CD4-positive, alpha-beta T cell treated with Interleukin-4 for 1 hour (primary cell): ENCODE results near the gene TULP4.
"Not testable (repeated sequence)": the region's sequence is repeated elsewhere in the genome, so short reads cannot be mapped to it uniquely, and the experiment has no call there.

Source experiments
- DNase-seq, 2 donors: peaks; one replicate each; pipeline ENCODE4 v3.0.0-alpha.2; 2020 to 2022

The TULP4 gene

DNA sequence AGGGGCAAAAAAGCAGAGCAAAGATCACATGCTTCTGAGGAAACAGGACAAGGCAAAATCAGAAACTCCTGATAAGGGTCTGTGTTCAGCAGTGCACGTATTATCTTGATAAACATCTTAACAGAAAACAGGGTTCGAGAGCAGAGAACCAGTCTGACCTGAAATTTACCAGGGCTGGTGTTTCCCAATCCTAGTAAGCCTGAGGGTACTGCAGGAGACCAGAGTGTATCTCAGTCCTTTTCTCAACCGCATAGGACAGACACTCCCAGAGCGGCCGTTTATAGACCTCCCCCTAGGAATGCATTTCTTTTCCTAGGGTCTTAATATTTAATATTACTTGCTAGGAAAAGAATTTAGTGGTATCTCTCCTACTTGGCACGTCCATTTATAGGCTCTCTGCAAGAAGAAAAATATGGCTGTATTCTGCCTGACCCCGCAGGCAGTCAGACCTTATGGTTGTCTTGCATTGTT is 15.4 kb upstream of the TULP4 start:
- not testable (repeated sequence) for DNase-seq

DNA sequence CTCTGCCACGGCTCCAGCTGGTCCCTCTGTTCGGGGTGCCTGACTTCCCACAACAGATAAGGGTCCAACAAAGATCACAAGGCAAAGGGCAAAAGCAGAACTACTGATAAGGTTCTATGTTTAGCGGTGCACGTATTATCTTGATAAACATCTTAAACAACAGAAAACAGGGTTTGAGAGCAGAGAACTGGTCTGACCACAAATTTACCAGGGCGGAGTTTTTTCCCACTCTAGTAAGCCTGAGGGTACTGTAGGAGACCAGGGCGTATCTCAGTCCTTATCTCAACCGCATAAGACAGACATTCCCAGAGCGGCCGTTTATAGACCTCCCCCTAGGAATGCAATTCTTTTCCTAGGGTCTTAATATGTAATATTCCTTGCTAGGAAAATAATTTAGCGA is 14.6 kb upstream of the TULP4 start:
- not testable (repeated sequence) for DNase-seq

DNA sequence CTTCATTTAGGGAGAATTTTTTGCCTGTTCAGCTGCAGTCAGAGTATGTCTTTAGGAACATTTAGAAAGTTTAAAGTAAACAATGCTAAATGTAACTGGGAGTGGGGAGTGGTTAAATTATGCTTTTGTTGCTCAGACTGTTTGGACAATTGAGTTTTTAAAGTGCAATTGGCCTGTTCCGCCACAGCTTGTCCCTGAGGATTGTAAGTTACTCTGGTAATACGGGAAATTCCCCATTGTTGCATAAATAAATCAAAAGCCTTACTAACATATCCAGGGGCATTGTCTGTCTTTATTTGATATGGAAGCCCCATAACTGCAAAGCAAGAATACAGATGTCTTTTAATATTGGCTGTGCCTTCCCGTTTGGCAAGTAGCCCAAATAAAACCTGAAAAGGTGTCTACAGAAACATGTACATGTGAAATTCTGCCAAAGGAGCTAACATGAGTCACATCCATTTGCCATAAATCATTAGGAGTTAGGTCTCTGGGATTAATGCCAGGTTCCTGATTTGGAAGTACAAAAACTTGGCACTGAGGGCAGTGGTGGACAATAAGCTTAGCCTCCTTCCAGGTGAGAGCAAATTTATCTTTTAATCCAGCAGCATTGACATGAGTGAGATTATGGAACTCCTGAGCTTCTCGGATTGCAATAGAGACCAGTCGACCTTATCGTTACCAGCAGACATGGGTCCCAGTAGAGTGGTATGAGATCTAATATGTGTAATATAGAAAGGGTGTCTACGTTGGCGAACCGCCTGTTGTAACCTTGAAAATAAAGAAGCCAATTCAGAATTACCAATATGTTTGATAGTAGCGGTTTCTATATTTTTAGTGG is 11.7 kb upstream of the TULP4 start:
- not testable (repeated sequence) for DNase-seq

DNA sequence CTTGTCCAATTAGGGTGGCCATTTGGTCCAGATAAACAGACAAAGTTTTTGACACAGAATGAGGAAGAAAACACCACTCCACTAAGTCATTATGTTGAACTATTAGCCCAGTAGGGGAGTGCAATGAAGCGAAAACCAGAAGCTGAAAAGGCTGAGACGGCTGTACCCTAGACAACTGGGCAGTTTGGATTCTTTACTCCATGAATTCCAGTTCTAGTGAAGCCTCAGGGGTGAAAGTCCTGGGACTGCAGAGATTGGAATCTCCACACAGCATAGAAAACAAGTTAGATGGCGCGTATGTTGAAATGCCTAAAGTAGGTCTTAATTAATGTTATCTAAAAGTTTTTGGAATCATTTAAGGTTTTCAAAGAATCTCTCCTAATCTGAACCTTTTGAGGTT is 10.7 kb upstream of the TULP4 start:
- not testable (repeated sequence) for DNase-seq

DNA sequence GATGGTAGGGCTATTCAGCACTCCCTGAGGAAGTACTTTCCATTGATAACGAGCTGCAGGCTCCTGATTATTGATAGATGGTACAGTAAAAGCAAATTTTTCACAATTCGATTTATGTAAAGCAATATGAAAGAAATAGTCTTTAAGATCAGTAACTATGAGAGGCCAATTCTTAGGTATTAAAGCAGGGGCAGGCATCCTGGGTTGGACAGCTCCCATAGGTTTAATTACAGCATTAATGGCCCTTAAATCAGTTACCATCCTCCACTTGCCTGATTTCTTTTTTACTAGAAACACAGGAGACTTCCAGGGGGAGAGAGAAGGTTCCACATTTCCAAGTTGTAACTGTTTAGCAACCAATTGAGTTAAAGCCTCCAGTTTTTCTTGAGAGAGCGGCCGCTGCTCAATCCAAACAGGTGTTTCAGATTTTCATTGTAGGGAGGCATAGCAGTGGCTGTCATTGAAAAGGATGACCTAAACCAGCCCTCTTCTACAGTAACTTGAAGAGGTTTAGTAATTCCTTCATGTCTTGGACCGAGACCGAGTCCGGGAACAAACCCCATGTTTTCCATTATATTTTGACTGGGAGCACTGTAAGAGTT is 10.0 kb upstream of the TULP4 start:
- not testable (repeated sequence) for DNase-seq

DNA sequence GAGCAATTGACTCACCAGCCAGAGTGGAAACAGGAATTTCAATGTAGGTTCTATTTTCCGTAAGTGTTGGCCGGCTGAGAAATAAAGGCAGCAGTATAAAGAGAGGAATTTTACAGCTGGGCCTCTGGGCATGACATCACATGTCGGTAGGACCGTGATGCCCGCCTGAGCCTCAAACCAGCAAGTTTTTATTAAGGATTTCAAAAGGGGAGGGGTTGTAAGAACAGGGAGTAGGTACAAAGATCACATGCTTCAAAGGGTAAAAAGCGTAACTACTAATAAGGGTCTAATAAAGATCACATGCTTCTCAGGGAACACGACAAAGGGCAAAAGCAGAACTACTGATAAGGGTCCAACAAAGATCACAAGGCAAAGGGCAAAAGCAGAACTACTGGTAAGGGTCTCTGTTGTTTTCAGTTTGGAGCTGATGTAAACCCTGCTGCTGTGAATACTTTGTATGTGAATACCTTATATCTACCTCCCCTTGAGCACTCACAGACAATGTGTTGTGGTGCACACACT is 9.0 kb upstream of the TULP4 start:
- DNase-seq: no peak

DNA sequence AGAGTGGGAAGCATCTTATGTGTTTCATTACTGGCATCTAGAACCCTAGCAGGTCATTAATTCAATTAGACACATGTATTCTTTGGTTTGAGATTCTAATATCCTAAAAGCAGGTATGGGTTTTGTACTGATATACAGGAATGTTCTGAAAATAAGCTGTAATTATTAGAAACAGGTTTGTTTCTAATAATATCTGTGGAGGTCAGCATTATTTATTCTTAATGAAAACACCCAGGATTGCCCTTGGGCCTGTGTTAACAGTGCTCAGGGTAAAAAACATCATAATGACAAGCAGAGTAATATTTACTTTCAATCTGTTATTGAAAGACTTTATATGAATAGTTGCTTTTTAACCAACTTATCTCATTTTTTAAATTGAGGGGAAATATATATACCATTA is 8.0 kb upstream of the TULP4 start:
- DNase-seq: no peak

DNA sequence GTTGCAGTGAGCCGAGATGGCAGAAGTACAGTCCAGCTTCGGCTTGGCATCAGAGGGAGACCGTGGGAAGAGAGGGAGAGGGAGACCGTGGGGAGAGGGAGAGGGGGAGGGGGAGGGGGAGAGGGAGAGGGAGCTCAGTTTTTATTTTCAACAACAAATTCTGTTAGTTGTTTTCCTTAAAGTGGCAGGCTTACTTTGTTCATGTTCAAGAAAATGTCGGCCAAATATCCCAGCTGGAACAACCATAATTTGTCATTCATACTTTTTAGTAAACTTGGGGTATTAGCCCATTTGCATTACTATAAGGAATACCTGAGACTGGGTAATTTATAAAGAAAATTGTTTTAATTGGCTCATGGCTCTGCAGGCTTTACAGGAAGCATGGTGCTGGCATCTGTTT is 2.5 kb upstream of the TULP4 start:
- DNase-seq: no peak

DNA sequence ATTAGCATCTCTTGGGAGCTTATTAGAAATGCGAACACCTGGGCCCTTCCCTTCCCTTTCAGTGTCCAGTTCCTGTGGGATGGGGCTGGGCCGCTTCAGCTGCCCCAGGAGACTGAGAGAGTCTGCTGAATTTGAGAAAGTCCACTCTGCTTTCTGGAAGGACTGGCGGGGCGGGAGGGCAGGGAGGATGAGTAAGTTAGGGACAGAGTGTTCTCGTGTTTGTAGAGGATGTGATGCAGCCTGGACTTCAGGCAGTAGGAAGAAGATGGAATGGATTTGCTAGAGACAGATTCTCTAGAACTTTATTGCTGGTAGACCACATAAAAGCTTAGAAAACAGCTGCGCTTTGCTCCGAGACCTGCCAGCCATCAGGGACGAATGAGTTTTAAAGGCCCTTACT is 1.1 kb upstream of the TULP4 start:
- no peak for DNase-seq

DNA sequence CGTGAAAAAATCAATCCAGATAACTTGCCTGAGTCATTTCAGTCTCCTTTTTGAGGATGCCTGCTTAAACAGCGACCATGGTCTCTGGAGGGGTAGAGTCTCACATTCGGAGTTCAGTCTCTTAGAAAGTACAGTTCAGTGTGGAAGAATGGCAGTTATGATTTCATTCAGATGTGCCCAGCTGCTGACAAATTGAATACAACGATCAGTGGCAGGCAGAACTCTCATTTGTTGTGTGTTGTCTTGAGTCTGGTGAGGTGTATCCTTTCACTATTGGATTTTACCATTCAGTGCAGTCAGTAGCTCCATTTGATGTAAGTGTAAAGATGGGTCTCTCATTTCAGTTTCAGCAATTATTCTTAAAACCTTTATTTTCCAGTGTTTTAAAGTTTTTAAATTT is 639 bp upstream of the TULP4 start:
- DNase-seq: no peak

DNA sequence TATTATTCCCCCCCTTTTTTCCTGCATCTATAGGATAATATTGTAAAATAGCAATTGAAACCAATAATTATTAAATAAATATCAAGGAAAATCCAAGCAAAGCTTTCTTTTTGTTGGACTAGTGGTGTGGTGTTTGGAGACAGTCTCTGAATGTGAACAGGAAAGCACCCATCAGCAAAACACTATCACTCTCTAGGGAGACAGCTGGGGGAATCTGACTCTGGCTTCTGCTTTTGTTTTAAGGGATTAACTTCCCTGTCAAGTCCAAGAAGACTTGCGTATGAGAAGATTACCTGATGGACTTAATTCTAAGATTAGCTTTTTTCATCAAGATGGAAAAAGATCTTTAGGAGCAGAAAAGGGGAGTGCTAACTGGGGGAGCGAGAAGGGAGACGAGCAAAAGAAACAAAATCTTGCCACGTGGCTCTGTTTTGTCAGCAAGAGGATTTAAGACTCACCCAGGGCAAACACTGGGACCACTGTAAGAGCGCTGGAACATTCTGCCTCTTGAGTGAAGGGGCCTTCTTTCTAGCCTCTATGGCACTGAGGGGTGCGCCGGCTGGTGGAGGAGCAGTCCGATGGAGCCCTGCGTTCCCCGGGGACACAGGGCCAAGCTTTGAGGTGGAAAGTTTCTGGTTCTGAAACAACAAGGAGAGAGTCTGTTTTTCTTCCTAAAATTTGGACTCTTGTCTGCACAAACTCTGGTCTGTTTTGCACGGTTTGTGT is 570 bp downstream of the TULP4 start:
- DNase-seq: no peak

DNA sequence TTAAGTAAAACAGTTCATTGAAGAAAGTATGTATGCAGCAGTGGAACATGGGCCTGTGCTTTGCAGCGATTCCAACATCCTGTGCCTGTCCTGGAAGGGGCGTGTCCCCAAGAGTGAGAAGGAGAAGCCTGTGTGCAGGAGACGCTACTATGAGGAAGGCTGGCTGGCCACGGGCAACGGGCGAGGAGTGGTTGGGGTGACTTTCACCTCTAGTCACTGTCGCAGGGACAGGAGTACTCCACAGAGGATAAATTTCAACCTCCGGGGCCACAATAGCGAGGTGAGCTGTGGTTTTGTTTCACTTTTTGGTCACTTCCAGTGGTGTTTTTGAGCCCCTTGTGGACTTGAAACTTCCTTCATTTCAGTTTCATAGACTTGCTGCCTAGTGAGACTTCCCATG is 1.7 kb downstream of the TULP4 start:
- DNase-seq: peak in 1 of 2 donors; percentile 20

DNA sequence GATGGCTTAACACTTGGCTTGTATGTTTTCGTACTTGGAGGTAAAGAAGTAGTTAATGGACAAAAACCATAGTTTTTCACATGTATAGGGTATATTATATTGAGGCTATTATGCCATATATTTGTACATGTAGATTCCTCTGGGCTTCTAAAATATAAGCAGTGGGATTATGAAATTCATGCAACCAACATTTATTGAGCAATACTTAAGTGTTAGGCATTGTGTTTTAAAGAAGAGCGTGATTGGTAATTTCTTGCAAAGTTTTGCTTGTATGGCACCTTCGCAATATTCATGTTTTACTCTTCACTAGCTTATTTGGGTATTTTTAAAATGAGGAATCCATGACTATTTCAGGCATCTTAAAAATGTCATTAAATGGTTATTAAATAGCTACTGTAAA is 2.5 kb downstream of the TULP4 start:
- DNase-seq: no peak

DNA sequence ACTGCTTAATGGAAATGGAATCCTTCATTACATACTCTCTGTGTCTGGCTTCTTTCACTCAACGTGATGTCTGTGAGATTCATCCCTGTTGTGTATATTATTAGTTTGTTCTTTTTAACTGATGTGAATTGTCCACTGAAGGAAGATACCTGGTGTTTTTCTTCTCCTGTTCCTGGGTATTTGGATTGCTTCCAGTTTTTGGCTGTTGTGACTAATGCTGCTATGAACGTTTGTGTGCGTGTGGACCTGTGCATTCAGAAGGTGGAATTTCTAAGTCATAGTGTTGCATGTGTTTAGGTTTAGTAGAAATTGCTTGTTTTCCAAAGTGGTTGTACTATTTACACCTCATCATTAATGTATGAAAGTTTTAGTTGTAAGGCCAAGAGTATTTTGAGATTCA is 3.8 kb downstream of the TULP4 start:
- no peak for DNase-seq

DNA sequence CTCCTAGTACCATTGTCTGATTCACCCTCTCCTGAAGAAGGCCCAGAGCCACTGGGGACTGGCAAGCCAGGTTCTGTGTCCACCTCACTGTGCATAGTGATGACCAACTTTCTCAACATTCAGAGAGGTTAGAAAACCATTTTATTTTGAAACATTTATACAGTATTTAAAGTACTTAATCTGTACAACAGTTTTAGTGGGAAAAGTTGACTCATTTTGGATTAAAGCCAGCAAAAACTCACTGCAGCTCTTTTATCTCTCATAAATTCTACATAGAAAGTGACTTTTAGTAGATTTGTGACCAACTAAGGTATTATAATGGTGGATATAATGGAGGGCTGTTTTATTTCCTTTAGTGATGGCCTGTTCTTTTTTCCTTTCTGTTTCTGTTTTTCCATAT is 9.7 kb downstream of the TULP4 start:
- DNase-seq: no peak

DNA sequence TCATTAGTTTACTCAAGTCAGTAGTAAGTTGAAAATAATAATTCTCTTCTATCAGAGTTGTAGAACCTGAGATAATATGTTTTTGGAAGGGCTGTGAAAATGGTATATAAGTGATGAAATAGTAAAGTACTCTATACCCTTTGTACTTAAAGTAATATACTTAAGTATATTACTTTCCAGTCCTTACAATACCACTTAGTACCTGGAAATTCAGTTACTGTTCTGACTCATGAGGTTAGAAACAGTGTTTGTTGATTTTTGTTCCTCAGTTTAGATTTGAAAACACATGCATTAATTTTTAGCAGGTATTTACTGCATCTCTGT is 10.1 kb downstream of the TULP4 start:
- DNase-seq: no peak

DNA sequence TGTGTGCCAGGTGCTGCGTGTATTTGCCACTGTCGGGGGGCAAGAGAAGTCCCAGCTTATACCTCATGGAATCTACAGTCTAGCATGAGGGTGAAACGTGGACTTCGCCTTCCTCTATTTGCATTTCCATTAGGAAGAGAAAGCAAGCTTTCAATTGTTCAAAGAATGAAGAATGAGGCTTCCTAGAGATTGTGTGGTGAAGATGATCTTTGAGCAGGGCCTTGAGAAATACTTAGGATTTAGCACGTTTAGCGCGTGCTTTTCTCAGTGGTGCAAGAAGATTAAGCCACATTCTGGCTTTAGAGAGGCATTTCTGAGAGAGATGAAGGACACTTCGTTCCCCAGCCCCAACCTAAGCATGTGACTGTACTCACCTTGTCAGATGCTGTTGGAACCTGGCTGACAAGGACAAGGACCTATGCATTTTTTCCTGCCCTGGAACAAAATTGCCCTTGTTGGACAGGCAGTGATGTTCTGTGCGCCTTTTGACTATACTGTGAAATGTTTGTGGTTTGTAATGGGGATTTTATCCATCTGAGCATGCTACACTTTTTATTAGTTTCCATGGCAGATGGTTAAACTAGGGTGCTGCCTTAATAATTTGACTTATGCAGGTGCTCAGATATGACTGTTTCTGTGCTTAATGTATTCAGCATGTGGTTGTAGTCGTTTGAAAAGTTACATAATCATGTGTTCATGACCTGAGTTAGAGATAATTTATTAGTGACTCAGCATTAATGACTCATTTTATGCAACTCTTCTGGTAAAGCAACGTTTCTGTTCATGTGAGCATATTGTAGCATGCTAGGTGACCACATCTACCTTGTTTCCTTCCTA is 10.7 kb downstream of the TULP4 start:
- no peak for DNase-seq

DNA sequence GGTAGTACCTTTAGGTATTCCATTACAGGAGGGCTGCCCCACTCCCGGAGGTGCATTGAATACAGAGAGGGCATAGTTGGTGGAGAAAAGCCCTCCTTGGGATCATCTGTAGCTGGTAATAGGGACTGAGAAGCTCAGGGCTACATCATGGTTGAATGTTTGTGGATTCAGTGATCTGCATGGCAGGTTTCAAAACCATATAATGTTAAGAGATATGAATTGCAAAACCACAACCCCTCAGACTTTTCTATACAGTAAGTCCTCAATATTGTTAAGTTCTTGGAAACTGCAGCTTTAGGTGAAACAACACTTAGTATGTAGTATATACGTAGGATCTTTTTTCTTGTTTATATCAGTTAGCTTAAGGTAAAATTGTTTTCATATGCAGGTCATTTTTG is 11.3 kb downstream of the TULP4 start:
- no peak for DNase-seq

DNA sequence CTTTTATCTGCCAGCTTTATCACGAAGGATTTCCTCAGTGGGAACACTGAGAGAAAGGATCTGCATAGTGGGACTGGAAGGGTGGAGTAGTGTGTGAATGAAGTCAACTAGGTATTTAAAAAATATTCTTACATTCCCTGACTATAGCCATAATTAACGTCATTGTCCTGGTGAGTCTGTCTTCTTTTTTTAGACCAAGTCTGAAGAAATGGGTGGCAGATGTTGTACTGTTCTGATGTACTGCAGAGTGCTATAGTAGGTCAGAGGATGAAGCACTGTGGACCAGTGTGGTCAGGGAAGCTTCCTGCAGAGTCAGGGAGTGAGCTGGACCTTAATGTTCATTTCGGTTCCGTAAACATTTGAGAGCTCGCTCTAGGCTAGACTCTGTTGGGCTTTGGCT is 11.9 kb downstream of the TULP4 start:
- no peak for DNase-seq

DNA sequence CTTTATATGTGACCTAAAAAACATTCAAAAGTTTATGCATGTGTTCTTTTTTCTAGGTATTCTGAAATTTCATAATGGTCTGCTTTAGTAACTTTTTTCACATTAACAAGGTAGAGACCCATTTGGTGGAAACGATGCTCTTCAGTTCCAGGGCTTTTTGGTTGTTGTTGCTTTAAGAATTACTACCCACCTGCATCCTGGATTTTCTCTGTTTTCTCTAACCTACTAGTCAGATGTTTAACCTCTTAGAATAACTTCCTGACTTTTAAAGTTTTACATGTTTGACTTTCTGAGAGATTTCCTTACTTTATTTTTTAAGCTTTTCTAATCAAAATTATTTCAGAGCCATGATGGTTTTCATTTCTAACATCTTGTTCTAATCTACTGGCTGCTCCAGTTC is 14.9 kb downstream of the TULP4 start:
- DNase-seq: no peak

DNA sequence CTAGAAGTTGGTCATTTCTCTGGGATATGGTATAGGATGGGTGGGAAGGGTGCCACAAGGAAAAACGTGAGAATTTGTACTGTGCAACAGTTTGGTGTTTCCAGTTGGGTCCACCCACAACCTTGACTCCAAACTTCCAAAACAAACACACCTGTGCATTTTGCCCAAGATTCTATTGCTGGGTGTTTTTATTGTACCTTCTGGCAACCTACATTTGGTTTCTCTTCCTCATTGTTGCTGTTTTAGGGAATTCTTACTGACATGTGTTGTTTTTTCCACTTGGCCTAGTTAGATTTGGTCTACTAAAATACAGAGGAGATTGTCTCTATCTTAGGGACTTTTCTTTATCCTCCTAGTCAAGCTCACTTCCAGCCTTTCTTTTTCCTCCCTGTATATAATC is 16.7 kb downstream of the TULP4 start:
- DNase-seq: no peak

DNA sequence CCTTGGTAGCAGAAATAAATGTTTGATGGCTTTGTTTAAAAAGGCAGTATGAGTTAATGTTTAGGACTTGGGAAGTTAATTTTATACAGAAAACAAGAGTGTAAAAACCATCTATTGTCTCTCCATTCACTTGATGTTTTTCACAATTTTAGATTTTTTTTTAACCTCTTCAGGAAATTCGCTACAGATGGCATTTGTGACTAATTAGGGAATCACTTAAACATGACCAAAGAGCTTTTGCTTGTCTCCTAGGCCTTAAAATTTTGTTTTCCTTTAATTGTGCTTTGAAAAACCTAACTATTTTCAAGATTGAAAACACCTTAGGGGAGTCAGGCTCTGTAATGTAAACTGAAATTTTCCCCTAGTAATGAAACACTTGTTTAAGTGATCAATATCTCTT is 17.3 kb downstream of the TULP4 start:
- no peak for DNase-seq

DNA sequence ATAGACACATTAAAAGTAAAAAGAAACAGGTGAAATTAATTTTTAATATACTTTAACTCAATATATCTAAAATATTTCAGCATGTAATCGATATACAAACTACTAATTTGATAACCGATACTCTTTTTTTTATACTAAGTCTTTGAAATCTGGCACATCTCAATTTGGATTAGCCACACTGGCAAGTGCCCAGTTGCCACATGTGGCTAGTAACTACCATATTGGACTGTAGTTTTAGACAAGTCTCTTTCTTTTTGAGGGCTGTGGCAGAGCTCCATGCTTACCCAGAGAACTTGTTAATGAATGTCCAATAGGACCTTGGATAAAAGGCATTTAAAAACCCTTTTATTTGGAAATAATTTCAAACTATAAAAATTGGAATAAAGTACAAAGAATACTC is 17.8 kb downstream of the TULP4 start:
- DNase-seq: no peak
